GM19455 (cell line): ENCODE results near the gene BAIAP3.

Experiments
- ATAC-seq: cut with Tn5 transposase; IDR thresholded peaks from one replicate; pipeline ENCODE4 v1.9.1; 2021; ENCODE audit not compliant: unreplicated experiment

The BAIAP3 gene

GRCh38 chr16:1381612-1382406 lies 48.4 kb downstream of the BAIAP3 start:
- ATAC-seq = no peak

- no peak for ATAC-seq
These were observed 50.1 kb downstream of the BAIAP3 start for GRCh38 chr16:1383556-1383955.

GRCh38 chr16:1385232-1385631 lies 51.8 kb downstream of the BAIAP3 start:
- ATAC-seq = no peak

GRCh38 chr16:1387331-1387730 lies 53.9 kb downstream of the BAIAP3 start:
- ATAC-seq = no peak

GRCh38 chr16:1389762-1390161 lies 56.3 kb downstream of the BAIAP3 start:
- no peak for ATAC-seq

GRCh38 chr16:1390239-1390779 lies 56.9 kb downstream of the BAIAP3 start:
- ATAC-seq = no peak

GRCh38 chr16:1392826-1393225 lies 59.4 kb downstream of the BAIAP3 start:
- ATAC-seq = no peak

GRCh38 chr16:1393613-1394176 lies 60.2 kb downstream of the BAIAP3 start:
- ATAC-seq = no peak

GRCh38 chr16:1394367-1394951 lies 61.0 kb downstream of the BAIAP3 start:
- no peak for ATAC-seq

GRCh38 chr16:1395444-1396031 lies 62.1 kb downstream of the BAIAP3 start:
- no peak for ATAC-seq

GRCh38 chr16:1397779-1398178 lies 64.3 kb downstream of the BAIAP3 start:
- no peak for ATAC-seq

- no peak for ATAC-seq
These were observed 64.9 kb downstream of the BAIAP3 start for GRCh38 chr16:1398351-1398750.
